Measurements from ENCODE around the gene SGPL1. TPM values are rescaled to one million over a fixed set of nuclear protein-coding genes. Genes with fewer than 3 reads are reported as not detected.

The SGPL1 gene
- total and polyA plus RNA-seq, 10 of the 15 experiments (the other 5 are each of a cell fraction or from before 2014, with no cell fraction given): 4.9 to 20.7 (median 10.6) TPM

DNA sequence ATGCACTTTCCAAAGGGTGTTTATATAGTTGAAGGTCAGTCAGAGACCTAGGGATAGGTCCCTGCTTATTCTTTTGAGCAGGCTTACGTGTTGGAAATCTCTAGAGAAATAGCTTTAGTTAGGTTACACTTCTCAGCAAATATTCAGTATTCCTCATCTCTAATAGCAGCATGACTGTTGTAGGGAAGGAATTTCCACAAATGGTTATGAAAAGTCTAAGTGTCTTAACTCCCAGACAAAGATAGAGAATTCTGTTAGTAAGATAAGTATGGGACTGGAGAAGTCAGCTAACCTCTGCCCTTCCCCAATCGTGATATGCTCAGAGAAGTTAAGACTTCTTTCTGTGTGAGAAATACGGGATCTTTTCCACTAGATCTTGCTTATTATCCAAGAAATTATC, 16.5 kb downstream of the SGPL1 start:
- in situ Hi-C loops (cut with MboI) (no loop called here), intact Hi-C loops (cut with micrococcal nuclease; ENCODE audit: unreplicated experiment) (no loop called here)
- BruUV-seq (replicated peaks): no TSS peak
- CTCF ChIA-PET: interaction anchor here (1.5 kb wide), 1 partner anchor 13 kb away, joined by 3 read pairs; no protein-coding TSS in a partner anchor
- POLR2A ChIA-PET: interaction anchor here (0.7 to 0.9 kb wide), 2 partner anchors 15 to 29 kb away, joined by 3 to 4 read pairs; no protein-coding TSS in a partner anchor
- H3K27me3 ChIP-seq (replicated peaks in 1 of 2; ENCODE audit: control insufficient read depth in 2 of 2, insufficient read depth in 2 of 2, low read length in 1 of 2): no peaks in the 10 kb centered on the region
- SMC1A ChIA-PET (ENCODE audit: uncharacterized antibody, unreplicated experiment): interaction anchor here (1.6 to 1.8 kb wide), 2 partner anchors 10 to 17 kb away, joined by 5 read pairs; no protein-coding TSS in a partner anchor
- no peak for DNase-seq (ENCODE audit: low read depth, low spot score)
- 100% methylated on average over 3 of the region's 3 CpGs for WGBS (ENCODE audit: insufficient coverage, insufficient replicate concordance, low lambda C conversion rate, missing lambda C conversion rate)
- RAD21 ChIA-PET (ENCODE audit: unreplicated experiment): no interaction called here
- H3K36me3 ChIP-seq (ENCODE audit: control insufficient read depth in 2 of 2, insufficient read depth in 2 of 2, low read length in 1 of 2): no peaks in the 10 kb centered on the region
- ATAC-seq: no peak
- H3K4me2 ChIP-seq (ENCODE audit: control insufficient read depth, insufficient read depth): no peak overlapping the region
- H3K4me1 ChIP-seq (ENCODE audit: control insufficient read depth, insufficient read depth, low read length): no peaks in the 10 kb centered on the region
- no peak overlapping the region for H3K27ac ChIP-seq (ENCODE audit: control insufficient read depth, insufficient read depth)
- H3K4me3 ChIP-seq: no peak overlapping the region
- no peak for TF ChIP-seq SPI1 (IDR thresholded peaks at IDR 0.05; ENCODE audit: borderline replicate concordance, insufficient read depth, low read depth, low read length)
- TF ChIP-seq POLR2AphosphoS2 (IDR thresholded peaks at IDR 0.05; ENCODE audit: low read depth, low read length): no peak
- no peak for TF ChIP-seq CBX3 (IDR thresholded peaks at IDR 0.05; ENCODE audit: borderline replicate concordance, low read depth)
- no peak for TF ChIP-seq IRF4 (IDR thresholded peaks at IDR 0.05; ENCODE audit: low read depth, low read length)
- TF ChIP-seq, protein P1, sequence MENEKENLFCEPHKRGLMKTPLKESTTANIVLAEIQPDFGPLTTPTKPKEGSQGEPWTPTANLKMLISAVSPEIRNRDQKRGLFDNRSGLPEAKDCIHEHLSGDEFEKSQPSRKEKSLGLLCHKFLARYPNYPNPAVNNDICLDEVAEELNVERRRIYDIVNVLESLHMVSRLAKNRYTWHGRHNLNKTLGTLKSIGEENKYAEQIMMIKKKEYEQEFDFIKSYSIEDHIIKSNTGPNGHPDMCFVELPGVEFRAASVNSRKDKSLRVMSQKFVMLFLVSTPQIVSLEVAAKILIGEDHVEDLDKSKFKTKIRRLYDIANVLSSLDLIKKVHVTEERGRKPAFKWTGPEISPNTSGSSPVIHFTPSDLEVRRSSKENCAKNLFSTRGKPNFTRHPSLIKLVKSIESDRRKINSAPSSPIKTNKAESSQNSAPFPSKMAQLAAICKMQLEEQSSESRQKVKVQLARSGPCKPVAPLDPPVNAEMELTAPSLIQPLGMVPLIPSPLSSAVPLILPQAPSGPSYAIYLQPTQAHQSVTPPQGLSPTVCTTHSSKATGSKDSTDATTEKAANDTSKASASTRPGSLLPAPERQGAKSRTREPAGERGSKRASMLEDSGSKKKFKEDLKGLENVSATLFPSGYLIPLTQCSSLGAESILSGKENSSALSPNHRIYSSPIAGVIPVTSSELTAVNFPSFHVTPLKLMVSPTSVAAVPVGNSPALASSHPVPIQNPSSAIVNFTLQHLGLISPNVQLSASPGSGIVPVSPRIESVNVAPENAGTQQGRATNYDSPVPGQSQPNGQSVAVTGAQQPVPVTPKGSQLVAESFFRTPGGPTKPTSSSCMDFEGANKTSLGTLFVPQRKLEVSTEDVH (IDR thresholded peaks at IDR 0.05; ENCODE audit: low read depth, partially characterized antibody): no peak
- TF ChIP-seq, protein P2, sequence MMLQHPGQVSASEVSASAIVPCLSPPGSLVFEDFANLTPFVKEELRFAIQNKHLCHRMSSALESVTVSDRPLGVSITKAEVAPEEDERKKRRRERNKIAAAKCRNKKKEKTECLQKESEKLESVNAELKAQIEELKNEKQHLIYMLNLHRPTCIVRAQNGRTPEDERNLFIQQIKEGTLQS (IDR thresholded peaks at IDR 0.05; ENCODE audit: borderline replicate concordance, extremely low read depth, low read depth, low read length): no peak
- no peak for TF ChIP-seq JUNB (IDR thresholded peaks at IDR 0.05)
- TF ChIP-seq, protein P3, sequence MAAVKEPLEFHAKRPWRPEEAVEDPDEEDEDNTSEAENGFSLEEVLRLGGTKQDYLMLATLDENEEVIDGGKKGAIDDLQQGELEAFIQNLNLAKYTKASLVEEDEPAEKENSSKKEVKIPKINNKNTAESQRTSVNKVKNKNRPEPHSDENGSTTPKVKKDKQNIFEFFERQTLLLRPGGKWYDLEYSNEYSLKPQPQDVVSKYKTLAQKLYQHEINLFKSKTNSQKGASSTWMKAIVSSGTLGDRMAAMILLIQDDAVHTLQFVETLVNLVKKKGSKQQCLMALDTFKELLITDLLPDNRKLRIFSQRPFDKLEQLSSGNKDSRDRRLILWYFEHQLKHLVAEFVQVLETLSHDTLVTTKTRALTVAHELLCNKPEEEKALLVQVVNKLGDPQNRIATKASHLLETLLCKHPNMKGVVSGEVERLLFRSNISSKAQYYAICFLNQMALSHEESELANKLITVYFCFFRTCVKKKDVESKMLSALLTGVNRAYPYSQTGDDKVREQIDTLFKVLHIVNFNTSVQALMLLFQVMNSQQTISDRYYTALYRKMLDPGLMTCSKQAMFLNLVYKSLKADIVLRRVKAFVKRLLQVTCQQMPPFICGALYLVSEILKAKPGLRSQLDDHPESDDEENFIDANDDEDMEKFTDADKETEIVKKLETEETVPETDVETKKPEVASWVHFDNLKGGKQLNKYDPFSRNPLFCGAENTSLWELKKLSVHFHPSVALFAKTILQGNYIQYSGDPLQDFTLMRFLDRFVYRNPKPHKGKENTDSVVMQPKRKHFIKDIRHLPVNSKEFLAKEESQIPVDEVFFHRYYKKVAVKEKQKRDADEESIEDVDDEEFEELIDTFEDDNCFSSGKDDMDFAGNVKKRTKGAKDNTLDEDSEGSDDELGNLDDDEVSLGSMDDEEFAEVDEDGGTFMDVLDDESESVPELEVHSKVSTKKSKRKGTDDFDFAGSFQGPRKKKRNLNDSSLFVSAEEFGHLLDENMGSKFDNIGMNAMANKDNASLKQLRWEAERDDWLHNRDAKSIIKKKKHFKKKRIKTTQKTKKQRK (IDR thresholded peaks at IDR 0.05; ENCODE audit: low read depth, low read length): no peak
- no peak for TF ChIP-seq ATF7 (IDR thresholded peaks at IDR 0.05; ENCODE audit: low read depth)
- no peak for TF ChIP-seq SMARCA5 (IDR thresholded peaks at IDR 0.05)
- H2AFZ ChIP-seq (ENCODE audit: control insufficient read depth, low read depth, low read length): no peak overlapping the region
- no peaks in the 10 kb centered on the region for H4K20me1 ChIP-seq (ENCODE audit: control insufficient read depth, insufficient read depth)
- H3K9me3 ChIP-seq (replicated peaks; ENCODE audit: control insufficient read depth, insufficient read depth, low read length): no peaks in the 10 kb centered on the region
- no peak for FAIRE-seq
- H3K79me2 ChIP-seq (ENCODE audit: control insufficient read depth, insufficient read depth, low read length): no peaks in the 10 kb centered on the region
- no peak overlapping the region for H3K9ac ChIP-seq (ENCODE audit: control insufficient read depth, insufficient read depth, low read length)

Data from GM12878 (cell line).